Kidney (tissue), 14 donors: Measurements from ENCODE around the gene PLA2G4B. TPM values are rescaled to one million over a fixed set of nuclear protein-coding genes. Genes with fewer than 3 reads are reported as not detected.

Experiments used
- DNase-seq, 5 donors: peaks; one replicate each; pipeline ENCODE4 v3.0.0-alpha.2; 2013 to 2020
- FAIRE-seq: peaks from 2 replicates; lab custom pipeline; 2012; peaks lifted over from hg19 to GRCh38; lab: Jason Lieb, UNC
- H3K27ac ChIP-seq, 2 donors: one replicate each; pipeline ENCODE4 v1.7.0; 2013; ENCODE audit warnings: low read depth in 2 of 2, low read length in 2 of 2, inconsistent platforms in 1 of 2
- H3K27me3 ChIP-seq: one replicate; pipeline ENCODE4 v1.7.1; 2013; ENCODE audit warnings: low read length, inconsistent platforms; ENCODE audit not compliant: control insufficient read depth, insufficient read depth
- H3K36me3 ChIP-seq, 3 donors: one replicate each; pipeline versions ENCODE4 v1.7.0 to v1.7.1; 2013; ENCODE audit warnings: low read length in 3 of 3, control low read depth in 1 of 3, inconsistent platforms in 1 of 3; ENCODE audit not compliant: insufficient read depth in 3 of 3, control insufficient read depth in 2 of 3
- H3K4me1 ChIP-seq, 3 donors: one replicate each; pipeline versions ENCODE4 v1.7.0 to v1.7.1; 2013; ENCODE audit warnings: low read length in 3 of 3, inconsistent platforms in 1 of 3, low read depth in 1 of 3; ENCODE audit not compliant: control insufficient read depth in 2 of 3, insufficient read depth in 2 of 3
- H3K4me3 ChIP-seq, 3 donors: one replicate each; pipeline versions ENCODE4 v1.7.0 to v1.8.1; 2013; ENCODE audit warnings: low read length in 3 of 3, control low read depth in 1 of 3, inconsistent platforms in 1 of 3
- H3K9ac ChIP-seq, 3 donors: one replicate each; pipeline versions ENCODE4 v1.7.0 to v1.7.1; 2013; ENCODE audit warnings: low read length in 3 of 3, control low read depth in 1 of 3, inconsistent platforms in 1 of 3
- H3K9me3 ChIP-seq, 3 donors: one replicate each; pipeline versions ENCODE4 v1.7.0 to v1.7.1; 2013; ENCODE audit warnings: low read length in 3 of 3, control low read depth in 1 of 3, inconsistent platforms in 1 of 3; ENCODE audit not compliant: control insufficient read depth in 2 of 3, insufficient read depth in 1 of 3
- CTCF ChIP-seq: IDR thresholded peaks from 3 replicates; pipeline ENCODE4 v1.5.1; 2012; ENCODE audit warnings: mild to moderate bottlenecking, moderate library complexity, borderline replicate concordance; ENCODE audit not compliant: insufficient read depth; ENCODE audit errors: extremely low read depth
- intact Hi-C: fragments of 100-400 bp; cut with DNase I; formaldehyde crosslinking; loops from one replicate; pipeline ENCODE4 v1.11.1; 2022
- polyA plus RNA-seq: library from polyadenylated mRNA; stranded (reverse); fragments of 350-450 nt; fragmentation: Illumina TruSeq; extraction: RNeasy Lipid Tissue Mini Kit (QIAGEN cat#74804); gene quantifications from one replicate; pipeline ENCODE4 v1.2.3, GENCODE V29; 2014; ENCODE audit warnings: low read depth, low replicate concordance; ENCODE audit not compliant: insufficient read depth
- total RNA-seq: library from RNA; stranded (reverse); fragmentation: NEBNext Ultra II Directional; extraction: Animal tissue kit (Norgen Biotek cat#: 25700); gene quantifications from one replicate; pipeline ENCODE4 v1.2.1, GENCODE V29; 2021
- donor health status: control.
- donor health status: control.
- donor health status: control.
- donor health status: control.
- donor health status: control.
- donor health status: DM: yes; HTN: yes; CAD: no.
- donor health status: Normal renal cell carcinoma (clear cell type).

Gene PLA2G4B
- total and polyA plus RNA-seq, 2 donors from 2014 or later: 4.8 to 8.3 TPM

- Histone ChIP-seq H3K27me3 (no peaks in the 10 kb centered on the region), H3K4me1 (peaks cover 0 to 23% (median 14%) of the 10 kb centered on the region in 3 donors), H3K36me3 (peaks cover 0 to 3% (median 0%) of the 10 kb centered on the region in 3 donors), H3K9me3 (no peaks in the 10 kb centered on the region), H3K9ac (peak overlapping the region in 1 of 3 donors; percentile 34), H3K4me3 (no peak overlapping the region), H3K27ac (peak overlapping the region; percentile 40 to 80)
- peak in 3 of 5 donors; percentile 21 to 53 (median 48) for DNase-seq
- intact Hi-C loops: no loop called here
- FAIRE-seq: no peak
- TF ChIP-seq CTCF: no peak
Observed at GRCh38 chr15:41804916-41805666, 33.6 kb upstream of the PLA2G4B start.

GRCh38 chr15:41805711-41806110, 32.9 kb upstream of the PLA2G4B start:
- H3K36me3 ChIP-seq: peaks cover 0 to under 1% (median 0%) of the 10 kb centered on the region in 3 donors
- no peaks in the 10 kb centered on the region for H3K9me3 ChIP-seq
- H3K27ac ChIP-seq: peak overlapping the region; percentile 40 to 80
- intact Hi-C loops: no loop called here
- H3K4me3 ChIP-seq: no peak overlapping the region
- TF ChIP-seq CTCF: no peak
- H3K27me3 ChIP-seq: no peaks in the 10 kb centered on the region
- H3K4me1 ChIP-seq: peaks cover 0 to 23% (median 14%) of the 10 kb centered on the region in 3 donors
- FAIRE-seq (no peak), DNase-seq (no peak)
- no peak overlapping the region for H3K9ac ChIP-seq

- Histone ChIP-seq H3K36me3 (no peaks in the 10 kb centered on the region), H3K4me3 (no peak overlapping the region), H3K4me1 (peaks cover 0 to 20% (median 11%) of the 10 kb centered on the region in 3 donors), H3K27me3 (no peaks in the 10 kb centered on the region), H3K9me3 (no peaks in the 10 kb centered on the region), H3K27ac (peak overlapping the region in 1 of 2 donors; percentile 66), H3K9ac (no peak overlapping the region)
- FAIRE-seq (no peak), DNase-seq (no peak)
- intact Hi-C loops: no loop called here
- peak; percentile 37 for TF ChIP-seq CTCF
Observed at GRCh38 chr15:41806291-41807181, 32.1 kb upstream of the PLA2G4B start.
